Suppressor macrophage treated with lipopolysaccharide for 1 hour (primary cell): Measurements from ENCODE around the gene ARHGAP24.

ENCODE experiments used
- DNase-seq, 3 donors: peaks; one replicate each; pipeline ENCODE4 v3.0.0-alpha.2; 2020 to 2022

The ARHGAP24 gene

DNA sequence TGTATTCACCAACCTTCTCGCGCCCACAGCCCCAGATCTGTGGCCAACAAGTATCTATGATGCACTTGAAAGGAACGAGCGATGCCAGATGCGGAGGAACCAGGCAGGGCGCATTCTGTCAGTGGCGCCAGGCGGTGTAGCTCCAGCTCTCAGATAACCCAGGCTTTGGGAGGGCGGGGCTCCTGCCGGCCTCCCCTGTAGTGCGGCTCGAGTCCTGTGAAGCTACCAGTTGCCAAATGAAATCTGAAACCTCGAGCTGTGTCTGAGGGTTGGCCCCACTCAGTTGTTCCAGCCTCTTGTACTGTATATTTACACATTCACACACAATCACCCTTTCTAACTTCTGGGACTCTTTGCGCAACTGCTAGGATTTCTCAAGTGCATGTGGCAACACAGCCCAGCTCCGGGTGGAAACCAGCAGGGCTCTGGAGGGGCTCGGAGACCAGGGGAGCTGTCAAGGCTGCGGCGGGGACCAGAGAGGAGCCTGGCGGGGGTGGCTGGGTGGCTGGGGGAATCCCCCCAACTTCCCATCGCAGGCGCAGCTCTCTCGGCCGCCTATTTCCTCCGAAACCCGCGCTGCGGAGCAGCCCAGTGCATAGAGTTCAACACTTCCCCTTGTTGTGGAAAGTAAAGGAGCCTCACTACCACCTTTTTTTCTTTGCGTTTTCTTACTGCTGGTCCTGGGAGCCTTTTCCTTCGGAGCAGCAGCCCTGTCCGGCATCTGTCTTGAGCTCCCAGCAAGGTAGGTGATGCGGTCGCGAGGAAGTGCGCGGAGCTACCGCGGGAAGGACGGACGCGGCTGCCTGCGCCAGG is at the start of gene ARHGAP24:
TSS of gene ARHGAP24 (plus strand) at position 333 of the 813 bp plus-strand sequence.
- DNase-seq, result peak; percentile 89 to 94 (median 91)

DNA sequence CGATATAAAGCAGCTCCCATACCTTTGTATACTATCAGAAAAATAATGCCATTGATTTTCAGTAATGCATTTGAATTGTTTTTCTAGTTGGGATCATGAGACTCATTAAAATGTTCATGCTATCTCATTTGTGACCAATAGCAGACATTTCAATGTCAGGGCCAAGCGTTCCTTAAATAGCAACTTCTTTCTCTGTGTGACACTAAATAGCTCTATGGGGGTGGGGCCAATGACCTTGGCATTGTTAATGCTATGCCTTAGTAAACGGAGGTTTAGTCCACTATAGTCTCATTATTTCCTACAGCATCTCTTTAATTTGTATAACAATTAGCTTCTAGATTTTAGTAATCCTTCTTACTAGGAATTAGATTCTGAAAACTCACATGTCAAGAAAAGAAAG is 48.6 kb upstream of the ARHGAP24 start:
- DNase-seq, result no peak

DNA sequence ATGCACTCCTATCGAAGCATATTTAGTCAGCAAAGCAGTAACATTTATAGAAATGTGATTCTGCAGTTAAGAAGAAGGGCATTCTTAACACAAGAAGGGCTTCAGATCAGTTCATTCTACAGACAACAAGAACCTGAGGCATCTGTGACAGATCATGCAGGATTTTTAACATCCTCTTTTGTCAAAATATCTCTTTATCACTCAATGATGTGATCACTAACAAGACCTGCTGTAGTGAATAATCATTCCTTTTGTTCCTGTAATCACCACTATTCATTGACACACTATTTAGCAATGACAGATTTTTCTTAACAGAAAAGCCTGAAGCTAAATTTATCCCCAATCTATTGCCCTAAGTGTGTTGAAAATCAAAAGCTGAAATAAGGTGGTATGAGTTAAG is 47.8 kb upstream of the ARHGAP24 start:
- DNase-seq, result no peak

DNA sequence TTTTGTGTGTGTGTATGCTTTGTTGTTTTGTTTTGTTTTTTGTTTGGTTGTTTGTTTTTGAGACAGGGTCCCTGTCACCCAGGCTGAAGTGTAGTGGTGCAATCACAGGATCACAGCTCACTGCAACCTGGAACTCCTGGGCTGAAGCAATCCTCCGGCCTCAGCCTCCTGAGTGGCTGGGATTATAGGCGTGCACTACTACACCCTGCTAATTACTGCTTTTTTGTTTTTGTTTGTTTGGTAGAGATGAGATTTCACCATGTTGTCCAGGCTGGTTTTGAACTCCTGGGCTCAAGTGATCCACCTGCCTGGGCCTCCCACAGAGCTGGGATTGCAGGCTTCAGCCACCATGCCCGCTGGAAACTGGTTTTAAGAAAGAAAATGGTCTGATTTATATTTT is 44.7 kb upstream of the ARHGAP24 start:
- DNase-seq, result no peak

DNA sequence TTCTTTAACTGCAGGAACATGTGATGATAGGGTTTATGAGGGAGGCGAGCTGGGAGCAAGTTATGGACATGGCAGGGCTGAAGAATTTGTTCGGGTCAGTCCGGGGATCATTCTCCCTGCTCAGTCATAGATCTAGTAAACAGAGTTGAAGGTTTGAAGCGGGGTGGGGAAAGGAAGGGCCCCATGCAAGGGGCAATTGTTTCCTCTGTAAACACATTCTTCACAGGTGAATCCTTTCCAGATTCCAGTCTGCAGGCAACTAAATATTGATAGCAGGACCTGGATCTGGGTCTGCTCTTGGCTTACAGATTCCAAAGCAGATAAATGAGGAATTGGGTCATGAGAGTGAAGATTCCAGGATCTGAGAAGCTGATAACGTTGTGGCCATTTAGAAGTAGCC is 44.3 kb upstream of the ARHGAP24 start:
- DNase-seq, result no peak

- no peak for DNase-seq
Measured at GRCh38 chr4:85431156-85431555, 43.8 kb upstream of the ARHGAP24 start.

DNA sequence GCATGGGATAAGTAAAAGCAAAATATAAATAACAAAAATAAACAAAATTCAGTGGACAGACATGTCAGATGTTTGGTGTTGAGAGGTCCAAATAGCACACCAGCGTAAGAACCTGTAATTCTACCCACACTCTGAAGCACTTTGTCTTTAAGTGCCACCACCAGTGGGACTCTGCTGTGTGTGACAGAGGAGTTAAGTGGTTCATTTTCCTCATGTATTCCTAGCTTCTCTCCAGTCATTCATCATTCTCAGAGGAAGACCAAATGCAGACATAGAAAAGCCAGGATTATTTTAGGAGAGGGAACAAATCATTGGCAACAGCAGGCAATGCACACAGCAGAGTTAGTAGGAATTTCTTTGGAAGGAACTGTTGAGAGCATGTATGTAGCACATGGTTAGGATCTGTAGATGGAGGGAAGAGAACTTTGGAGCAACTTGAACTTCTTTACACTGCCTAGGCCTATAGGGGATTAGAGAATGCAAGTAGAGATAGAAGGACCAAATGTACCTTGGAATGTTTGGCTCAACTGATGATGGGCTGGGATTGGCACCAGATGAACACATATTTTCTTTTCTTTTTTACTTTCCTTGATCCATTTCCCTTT is 43.0 kb upstream of the ARHGAP24 start:
- DNase-seq, result no peak

GRCh38 chr4:85445050-85445639 is 29.8 kb upstream of the ARHGAP24 start:
- no peak for DNase-seq

- no peak for DNase-seq
Measured at GRCh38 chr4:85446141-85446861, 28.6 kb upstream of the ARHGAP24 start.

GRCh38 chr4:85448906-85449890 is 25.8 kb upstream of the ARHGAP24 start:
- no peak for DNase-seq

DNA sequence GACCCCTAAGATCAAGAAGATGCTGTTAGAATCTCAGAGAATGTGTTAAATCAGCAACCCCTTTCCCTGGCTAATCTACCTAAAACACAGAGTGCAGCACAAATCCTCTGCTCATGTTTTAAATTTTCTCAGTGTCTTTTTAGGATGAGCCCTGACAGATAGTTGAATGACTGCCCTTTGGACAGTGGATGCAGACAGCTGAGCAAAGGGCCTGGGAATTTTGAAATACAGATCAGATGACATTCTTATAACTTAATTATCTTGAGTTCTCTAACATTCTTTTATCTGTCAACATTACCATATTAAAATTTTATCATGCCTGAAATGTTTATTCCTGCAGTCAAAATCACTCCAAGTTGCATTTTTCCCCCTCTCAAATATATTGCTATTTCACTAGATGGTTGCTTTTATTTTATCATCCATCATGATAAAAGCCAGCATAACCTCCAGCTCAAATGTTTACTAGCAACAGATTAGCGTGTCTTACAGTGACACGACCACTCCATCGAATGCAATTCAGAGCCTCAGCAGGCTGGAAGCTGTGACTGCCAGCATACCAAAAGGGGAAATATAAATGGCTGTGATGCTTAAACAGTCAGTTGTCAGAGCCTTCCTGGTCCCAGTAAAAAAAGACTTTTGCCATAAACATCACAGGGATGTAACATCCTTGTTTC is 22.8 kb upstream of the ARHGAP24 start:
- DNase-seq, result no peak

GRCh38 chr4:85455942-85456341 is 19.0 kb upstream of the ARHGAP24 start:
- no peak for DNase-seq

GRCh38 chr4:85457752-85458467 is 17.0 kb upstream of the ARHGAP24 start:
- no peak for DNase-seq

DNA sequence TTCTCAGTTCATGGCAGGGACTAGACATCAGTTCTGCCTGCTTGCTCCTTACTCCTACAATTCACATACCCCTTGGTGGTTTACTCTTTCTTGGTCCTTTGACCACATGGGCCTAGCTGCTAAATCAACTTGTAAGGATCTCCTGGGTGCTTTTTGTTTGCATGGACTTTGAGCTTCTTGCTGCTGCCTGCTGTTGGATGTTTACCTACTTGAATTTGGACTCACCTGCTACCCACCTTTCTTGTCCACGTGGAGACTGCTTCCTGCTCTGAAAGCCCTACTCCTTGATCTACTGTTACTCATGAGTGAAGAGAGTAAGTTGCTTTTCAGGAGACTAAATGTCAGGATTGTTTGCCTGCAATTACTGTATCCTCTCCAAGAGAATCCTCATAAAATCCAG is 15.2 kb upstream of the ARHGAP24 start:
- DNase-seq, result no peak

- no peak for DNase-seq
Measured at GRCh38 chr4:85474356-85474755, 594 bp upstream of the ARHGAP24 start.

GRCh38 chr4:85475631-85476233 is 782 bp downstream of the ARHGAP24 start:
- peak in 1 of 3 donors; percentile 28 for DNase-seq

- no peak for DNase-seq
Measured at GRCh38 chr4:85476381-85476780, 1.4 kb downstream of the ARHGAP24 start.

DNA sequence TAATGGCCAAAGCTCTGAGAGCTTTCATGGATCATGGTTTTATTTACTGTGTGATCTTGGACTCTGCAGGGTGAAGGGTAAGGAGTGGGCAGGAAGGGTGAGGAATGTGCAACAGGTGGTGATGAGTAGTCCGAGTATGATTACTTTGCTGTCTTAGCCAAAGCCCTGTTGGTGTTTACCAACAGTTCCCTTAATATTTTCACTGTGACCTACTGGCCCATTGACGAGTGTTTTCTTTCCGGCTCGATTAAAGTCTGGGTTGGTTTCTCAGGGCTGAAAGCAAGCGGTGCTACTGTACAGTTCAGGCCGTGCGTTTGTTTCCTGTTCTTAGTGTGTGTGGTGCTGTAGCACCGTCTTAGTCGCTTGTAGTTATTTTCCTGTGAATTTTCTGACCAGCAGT is 2.6 kb downstream of the ARHGAP24 start:
- DNase-seq, result peak in 1 of 3 donors; percentile 11

GRCh38 chr4:85478576-85478975 is 3.6 kb downstream of the ARHGAP24 start:
- DNase-seq, result no peak

GRCh38 chr4:85482010-85482738 is 7.2 kb downstream of the ARHGAP24 start:
- peak; percentile 14 to 58 (median 56) for DNase-seq
